ENCODE data around the gene MIDN. TPM values are rescaled to one million over a fixed set of nuclear protein-coding genes. Genes with fewer than 3 reads are reported as not detected.
A peak's percentile ranks its signal among the peaks of the same experiment; 100 is the strongest.

The MIDN gene
- total and polyA plus RNA-seq, 12 donors = 8.6 to 189 (median 59.9) TPM

DNA sequence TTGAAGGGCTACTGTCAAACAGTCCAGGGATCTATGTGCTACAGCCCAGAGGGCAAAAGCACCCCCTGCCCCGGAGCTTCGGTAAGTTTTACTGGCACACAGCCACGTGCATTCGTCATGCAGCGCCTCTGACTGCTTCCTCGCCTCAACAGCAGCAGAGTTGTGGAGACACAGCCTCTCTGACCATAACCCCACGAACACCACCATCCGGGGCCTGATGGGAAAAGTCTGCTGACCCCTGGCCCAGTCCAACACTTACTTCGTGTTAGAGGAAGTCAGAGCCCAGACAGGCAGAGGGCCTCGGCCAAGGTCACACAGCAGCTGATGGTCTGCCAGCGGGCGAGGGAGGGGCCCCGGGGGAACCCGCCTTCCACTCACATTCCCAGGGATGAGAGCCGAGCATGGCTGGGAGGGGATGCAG, 15.7 kb upstream of the MIDN start:
- peak; percentile 78 to 90 (median 84) for DNase-seq
- H3K4me3 ChIP-seq = no peak overlapping the region
- TF ChIP-seq POLR2A (IDR thresholded peaks at IDR 0.05) = no peak
- TF ChIP-seq, protein P1, sequence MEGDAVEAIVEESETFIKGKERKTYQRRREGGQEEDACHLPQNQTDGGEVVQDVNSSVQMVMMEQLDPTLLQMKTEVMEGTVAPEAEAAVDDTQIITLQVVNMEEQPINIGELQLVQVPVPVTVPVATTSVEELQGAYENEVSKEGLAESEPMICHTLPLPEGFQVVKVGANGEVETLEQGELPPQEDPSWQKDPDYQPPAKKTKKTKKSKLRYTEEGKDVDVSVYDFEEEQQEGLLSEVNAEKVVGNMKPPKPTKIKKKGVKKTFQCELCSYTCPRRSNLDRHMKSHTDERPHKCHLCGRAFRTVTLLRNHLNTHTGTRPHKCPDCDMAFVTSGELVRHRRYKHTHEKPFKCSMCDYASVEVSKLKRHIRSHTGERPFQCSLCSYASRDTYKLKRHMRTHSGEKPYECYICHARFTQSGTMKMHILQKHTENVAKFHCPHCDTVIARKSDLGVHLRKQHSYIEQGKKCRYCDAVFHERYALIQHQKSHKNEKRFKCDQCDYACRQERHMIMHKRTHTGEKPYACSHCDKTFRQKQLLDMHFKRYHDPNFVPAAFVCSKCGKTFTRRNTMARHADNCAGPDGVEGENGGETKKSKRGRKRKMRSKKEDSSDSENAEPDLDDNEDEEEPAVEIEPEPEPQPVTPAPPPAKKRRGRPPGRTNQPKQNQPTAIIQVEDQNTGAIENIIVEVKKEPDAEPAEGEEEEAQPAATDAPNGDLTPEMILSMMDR (IDR thresholded peaks at IDR 0.05) = no peak
- H3K27ac ChIP-seq = peak overlapping the region in 4 of 5 donors; percentile 57 to 79 (median 72)
- no peaks in the 10 kb centered on the region for H3K9me3 ChIP-seq (replicated peaks in 1 of 3)
- H3K27me3 ChIP-seq = no peaks in the 10 kb centered on the region
- intact Hi-C loops (cut with DNase I) = no loop called here
- peaks cover 24 to 30% of the 10 kb centered on the region in 2 donors for H3K4me1 ChIP-seq (replicated peaks in 1 of 2)
- H3K36me3 ChIP-seq (replicated peaks in 1 of 2) = peaks cover 0 to 6% of the 10 kb centered on the region in 2 donors
- 9 to 38% (median 16%) methylated on average over 6 to 15 of the region's 15 CpGs; no CpG with 5 or more reads in 1 of the 4 donors for WGBS, 4 donors

DNA sequence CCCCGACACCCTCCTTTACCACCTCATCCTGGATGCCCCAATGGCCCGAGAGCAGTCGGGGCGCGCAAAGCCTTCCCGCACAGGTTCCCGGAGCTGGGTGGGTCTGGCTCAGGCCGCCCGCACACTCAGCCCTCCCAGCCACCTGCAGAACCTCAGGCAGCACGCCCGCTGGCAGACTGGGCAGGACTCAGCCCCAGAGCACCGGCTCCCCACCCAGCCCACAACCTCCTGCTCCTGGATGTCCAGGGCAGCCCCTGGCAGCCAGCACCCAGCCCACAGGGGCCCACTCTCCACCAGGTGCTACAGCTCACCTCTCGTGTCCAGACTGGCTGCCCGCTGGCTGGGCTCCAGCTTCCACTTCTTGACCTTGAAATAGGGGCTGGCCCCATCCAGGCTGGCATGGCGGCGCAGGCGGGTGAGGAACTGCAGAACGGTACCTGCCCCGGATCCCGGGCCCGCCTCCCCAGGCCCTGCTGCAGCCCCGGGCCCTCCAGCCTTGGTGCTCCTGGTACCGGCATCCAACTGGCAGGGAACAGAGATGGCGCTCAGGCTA, 15.2 kb upstream of the MIDN start:
- H3K4me3 ChIP-seq = no peak overlapping the region
- TF ChIP-seq, protein P1 (IDR thresholded peaks at IDR 0.05) = no peak
- no peak for TF ChIP-seq POLR2A (IDR thresholded peaks at IDR 0.05)
- H3K4me1 ChIP-seq (replicated peaks in 1 of 2) = peaks cover 24 to 32% of the 10 kb centered on the region in 2 donors
- 40 to 53% (median 44%) methylated on average over 9 to 24 of the region's 24 CpGs; no CpG with 5 or more reads in 1 of the 4 donors for WGBS, 4 donors
- no peaks in the 10 kb centered on the region for H3K9me3 ChIP-seq (replicated peaks in 1 of 3)
- peak in 1 of 7 donors; percentile 55 for DNase-seq
- H3K36me3 ChIP-seq (replicated peaks in 1 of 2) = peaks cover 0 to 1% of the 10 kb centered on the region in 2 donors
- H3K27me3 ChIP-seq = no peaks in the 10 kb centered on the region
- intact Hi-C loops (cut with DNase I) = no loop called here
- H3K27ac ChIP-seq = peak overlapping the region in 4 of 5 donors; percentile 4 to 79 (median 72)

DNA sequence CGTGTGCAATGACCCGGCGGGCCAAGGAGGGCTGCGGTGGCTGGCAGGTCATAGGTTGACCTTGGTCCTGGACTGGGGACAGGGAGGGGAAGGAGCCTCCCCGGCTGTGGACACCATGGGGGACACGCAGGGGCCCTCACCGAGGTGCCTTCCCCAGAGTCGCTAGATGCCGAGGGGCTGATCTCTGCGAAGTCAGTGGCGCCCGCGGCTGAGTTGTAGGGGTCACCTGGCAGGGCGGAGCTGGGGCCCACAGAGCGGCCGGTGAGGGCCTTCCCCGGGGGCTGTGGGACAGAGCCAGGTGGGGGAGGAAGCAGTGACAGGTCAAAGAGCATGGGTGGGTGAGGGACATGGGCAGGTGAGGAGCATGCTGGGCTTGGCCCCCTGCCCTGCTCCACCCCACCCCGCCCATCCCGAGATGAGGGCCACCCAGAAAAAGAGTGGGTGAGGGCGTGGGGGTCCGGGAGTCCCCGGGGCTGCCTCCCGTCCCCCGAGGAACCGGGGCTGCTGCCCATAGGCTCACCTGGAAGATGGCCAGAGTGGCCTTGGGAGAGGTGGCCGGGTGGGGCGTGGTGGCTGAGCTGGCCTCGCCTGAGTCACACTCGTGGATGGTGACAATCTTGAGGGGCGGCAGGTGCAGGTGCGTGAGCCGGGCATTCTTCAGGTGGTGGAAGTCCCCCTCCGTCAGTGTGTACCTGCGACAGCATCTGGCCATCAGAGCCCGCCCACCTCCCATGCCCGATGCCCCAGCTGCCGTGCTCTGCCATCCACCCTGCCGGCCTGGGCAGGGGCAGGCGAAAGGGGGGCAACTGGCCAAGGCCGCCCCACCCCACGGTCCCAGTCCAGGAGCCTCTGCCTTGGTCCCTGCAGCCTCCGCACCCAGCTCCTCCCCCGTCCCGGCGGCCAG, 14.1 kb upstream of the MIDN start:
- Histone ChIP-seq H3K4me3 (no peak overlapping the region), H3K4me1 (replicated peaks in 1 of 2) (peaks cover 24 to 33% of the 10 kb centered on the region in 2 donors), H3K27ac (no peak overlapping the region), H3K27me3 (no peaks in the 10 kb centered on the region), H3K9me3 (replicated peaks in 1 of 3) (no peaks in the 10 kb centered on the region), H3K36me3 (replicated peaks in 1 of 2) (no peaks in the 10 kb centered on the region)
- DNase-seq = no peak
- 78 to 90% (median 80%) methylated on average over 17 to 45 of the region's 45 CpGs for WGBS, 4 donors
- intact Hi-C loops (cut with DNase I) = no loop called here
- no peak for TF ChIP-seq POLR2A (IDR thresholded peaks at IDR 0.05)
- TF ChIP-seq, protein P1 (IDR thresholded peaks at IDR 0.05) = no peak

DNA sequence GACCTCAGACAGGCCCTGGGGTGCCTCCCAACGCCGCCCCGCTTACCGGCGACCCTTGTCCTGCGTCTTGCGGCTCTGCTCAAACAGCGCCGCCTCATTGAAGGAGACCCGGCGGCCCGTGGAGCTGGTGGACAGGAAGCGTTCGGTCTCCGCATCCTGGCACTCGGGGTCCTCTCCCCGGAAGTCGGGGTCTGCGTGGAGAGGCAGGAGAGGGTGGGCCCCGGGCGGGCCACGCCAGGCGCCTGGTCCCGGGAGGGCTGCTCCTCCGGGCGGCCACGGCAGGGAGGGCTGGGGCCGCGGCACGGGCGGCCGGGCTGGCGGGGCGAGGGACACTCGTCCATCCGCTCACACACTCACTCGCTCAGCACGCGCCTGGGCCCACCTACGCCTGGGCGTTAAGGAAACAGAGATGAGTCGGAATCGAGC, 13.4 kb upstream of the MIDN start:
- Histone ChIP-seq H3K4me3 (no peak overlapping the region), H3K9me3 (replicated peaks in 1 of 3) (no peaks in the 10 kb centered on the region), H3K36me3 (replicated peaks in 1 of 2) (no peaks in the 10 kb centered on the region), H3K27ac (no peak overlapping the region), H3K27me3 (no peaks in the 10 kb centered on the region), H3K4me1 (replicated peaks in 1 of 2) (peaks cover 24 to 33% of the 10 kb centered on the region in 2 donors)
- no peak for DNase-seq
- TF ChIP-seq POLR2A (IDR thresholded peaks at IDR 0.05) = no peak
- TF ChIP-seq, protein P1 (IDR thresholded peaks at IDR 0.05) = no peak
- intact Hi-C loops (cut with DNase I) = no loop called here
- 92 to 97% (median 94%) methylated on average over 26 to 43 of the region's 43 CpGs for WGBS, 4 donors

Data from adrenal gland (tissue), 12 donors.